Kidney tubule cell (primary cell): ENCODE data around the gene EXT2.

Experiments
- DNase-seq: peaks from one replicate; pipeline ENCODE4 v3.0.0-alpha.2; 2018; ENCODE audit warnings: low spot score

EXT2 gene

GRCh38 chr11:44267006-44267749, 171.7 kb downstream of the EXT2 start:
- no peak for DNase-seq

DNA sequence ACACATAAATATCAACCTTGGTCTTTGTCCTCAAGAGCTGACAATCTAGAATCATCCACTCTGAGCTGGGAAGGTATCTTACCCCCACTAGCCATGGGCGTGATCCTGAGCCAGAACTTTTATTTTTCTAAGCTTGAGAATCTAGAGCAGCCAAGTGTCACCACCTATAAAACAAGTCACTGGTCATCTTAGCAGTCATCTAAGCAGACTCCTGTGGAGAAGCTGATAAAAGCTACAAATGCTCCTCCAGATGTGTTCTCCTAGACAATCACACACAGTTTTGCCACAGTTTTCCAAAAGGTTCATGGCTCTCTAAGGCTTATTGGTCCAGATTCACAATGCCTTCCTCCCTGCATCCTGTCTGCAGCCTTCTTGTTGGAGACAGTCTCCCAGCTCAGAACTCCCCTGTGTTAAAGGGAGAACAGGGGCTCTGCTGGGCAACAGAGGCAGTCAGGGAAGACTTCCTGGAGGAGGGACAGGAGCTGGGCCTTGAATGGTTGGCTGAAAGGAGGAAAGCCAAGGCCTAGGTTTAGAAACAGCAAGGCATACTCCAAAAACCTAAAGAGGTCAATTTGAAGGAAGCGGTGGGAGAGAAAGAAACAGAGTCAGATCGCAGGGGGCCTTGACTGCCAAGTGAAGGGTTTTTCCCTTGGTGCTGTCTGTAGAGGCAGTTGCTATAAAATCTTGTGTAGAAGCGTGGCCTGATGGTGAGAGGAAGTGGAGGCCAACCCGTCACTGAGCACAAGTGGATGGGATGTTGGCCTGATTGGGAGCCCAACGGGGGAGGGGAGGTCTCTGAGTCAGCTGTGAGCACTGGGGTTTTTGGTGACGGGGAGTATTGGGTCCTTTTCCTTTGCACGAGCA, 172.5 kb downstream of the EXT2 start:
- DNase-seq = no peak

- no peak for DNase-seq
Observed at GRCh38 chr11:44268614-44269080, 173.2 kb downstream of the EXT2 start.

DNA sequence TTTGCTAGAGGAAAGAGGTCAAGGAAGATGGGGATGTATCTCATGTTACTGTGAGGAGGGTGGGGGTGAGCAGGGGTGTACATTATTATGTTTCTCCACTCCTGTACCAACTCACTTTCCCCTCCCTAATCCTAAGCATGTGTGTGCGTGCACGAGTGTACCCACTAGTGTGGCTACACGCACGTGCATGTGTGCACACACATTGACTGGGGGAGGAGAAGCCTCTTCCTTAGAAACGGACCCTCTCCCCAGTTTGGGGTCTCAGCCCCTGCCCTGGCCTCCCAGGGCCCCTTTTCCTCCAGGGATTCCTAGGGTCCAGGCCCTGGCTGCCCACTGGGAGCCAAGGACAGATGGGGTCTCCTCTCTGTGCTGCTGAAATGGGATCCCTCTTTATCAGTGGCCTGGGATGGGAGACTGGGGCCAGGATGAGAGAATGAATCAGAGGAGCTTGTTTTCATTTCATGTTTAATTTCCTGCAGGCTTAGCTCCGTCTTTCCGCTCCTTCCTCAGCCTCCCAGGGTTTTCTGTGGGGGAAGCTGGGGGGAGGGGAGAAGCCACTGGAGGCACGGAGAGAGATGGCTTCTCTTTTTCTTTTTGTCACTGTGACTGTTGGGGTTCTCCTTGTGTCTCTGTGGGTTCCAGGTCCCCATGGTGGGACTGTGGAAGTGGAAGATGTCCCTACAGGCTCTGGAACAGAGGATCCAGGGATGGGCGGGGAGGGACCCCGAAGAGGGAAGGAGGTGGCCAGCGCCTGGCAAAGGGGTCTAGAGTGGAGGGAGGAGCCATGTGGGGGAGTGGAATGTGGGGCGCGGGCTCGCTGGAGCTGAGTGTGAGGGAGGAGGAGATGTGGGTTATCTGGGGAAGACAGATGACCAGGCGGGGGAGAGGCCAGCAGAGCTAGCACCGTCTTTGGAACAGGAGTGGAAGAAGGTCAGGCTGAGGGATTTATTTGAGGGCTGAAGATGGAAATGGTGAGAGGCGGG, 174.2 kb downstream of the EXT2 start:
- DNase-seq = no peak

- DNase-seq = no peak
Observed at GRCh38 chr11:44270403-44271273, 175.2 kb downstream of the EXT2 start.

DNA sequence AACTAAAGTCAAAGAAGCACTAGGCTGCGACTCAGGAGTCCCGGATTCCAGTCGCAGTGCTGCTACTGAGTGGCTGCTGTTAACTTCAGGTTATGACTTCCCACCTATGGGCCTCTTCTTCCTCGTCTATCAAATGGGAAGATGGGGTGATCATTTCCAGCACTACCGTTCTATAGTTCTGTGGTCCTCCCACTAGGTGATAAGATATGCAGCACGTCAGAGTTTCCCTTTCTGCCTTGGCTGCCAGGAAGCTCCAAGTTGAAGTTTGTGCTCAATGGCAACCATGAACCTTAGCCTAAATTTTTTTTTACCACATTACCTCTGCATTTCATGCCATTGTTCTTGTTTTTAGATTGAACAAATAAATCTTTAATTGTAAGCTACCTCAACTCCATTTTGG, 175.8 kb downstream of the EXT2 start:
- no peak for DNase-seq

DNA sequence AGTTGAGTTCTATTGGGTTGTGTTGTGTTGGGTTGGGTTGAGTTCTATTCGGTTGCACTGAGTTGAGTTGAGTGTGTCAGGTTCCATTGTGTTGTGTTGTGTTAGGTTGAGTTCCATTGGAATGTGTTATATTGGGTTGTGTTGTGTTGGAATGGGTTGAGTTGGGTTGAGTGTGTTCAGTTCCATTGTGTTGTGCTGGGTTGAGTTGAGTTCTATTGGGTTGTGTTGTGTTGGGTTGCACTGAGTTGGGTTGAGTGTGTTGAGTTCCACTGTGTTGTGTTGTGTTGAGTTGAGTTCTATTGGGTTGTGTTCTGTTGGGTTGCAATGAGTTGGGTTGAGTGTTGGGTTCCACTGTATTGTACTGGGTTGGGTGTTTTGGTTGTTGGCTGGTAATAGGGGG, 178.9 kb downstream of the EXT2 start:
- DNase-seq = no peak

GRCh38 chr11:44275241-44275640, 179.8 kb downstream of the EXT2 start:
- DNase-seq = no peak

DNA sequence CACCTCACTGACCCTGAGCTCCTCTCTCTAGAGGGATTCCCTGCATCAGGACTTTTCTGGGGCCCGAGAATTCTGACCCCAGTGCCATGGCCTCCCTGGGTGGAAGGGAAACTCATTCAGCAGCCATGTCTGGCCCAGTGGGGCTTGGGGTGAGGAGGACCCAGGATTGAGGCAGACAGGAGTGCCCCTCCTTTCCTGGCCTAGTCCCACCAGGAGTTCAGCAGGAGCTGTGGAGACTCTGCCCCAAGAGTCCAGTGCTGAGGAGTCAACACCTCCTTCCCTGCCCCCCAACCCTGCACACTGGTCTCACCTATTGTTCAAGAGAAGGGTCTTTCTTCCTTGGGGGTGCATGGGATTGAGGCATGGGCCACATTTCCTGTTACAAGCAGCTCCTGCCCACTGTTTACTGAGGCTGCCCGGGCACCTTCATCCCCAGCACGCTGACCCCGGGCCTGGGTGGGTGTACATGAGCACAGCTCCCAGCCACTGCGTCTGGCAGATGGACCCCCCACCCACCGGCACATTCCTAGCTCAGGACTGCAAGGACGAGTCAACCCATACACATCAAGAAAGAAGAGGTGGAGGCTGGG, 180.6 kb downstream of the EXT2 start:
- no peak for DNase-seq

DNA sequence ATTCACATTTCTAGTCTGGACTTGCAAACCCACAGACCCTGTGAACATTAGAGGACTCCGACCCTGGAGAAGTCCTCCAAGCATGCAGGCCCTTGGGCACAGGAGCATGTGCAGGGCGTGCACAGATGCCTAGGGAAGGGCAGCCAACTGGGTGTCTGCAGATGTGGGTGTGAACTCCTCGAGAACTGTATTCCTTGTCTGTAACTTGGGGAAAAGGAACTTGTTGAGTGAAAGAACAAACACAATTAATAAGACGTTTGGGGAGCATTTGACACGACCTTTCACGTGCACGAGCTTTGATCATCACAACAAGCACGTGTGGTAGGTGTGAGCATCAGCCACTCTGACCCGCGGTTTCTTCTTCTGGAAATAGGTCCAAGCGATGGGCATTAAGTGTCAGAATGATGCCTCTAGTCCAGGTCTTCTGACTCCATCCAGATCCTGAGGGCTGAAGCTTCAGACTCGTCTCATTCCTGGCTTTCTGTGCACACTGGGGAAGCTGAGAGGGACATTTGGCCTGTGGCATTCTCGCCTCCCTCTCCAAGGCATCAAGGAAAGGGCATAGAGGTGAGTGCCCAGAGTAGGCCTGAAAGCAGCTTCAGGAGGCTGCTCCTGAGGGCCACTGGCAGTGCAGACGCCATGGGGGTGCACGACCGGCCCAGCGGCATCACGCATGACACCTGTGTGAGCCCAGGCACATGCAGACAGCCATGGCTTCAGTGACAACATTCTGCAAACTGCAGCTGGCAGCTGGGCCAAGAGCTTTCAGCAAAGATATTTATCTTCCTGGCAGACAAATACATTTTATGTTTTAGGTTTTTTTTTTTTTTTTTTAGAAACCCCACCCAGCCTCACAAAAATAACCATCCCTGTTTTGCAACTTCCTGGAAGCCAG, 182.0 kb downstream of the EXT2 start:
- no peak for DNase-seq

- DNase-seq = no peak
Observed at GRCh38 chr11:44279483-44279882, 184.0 kb downstream of the EXT2 start.

DNA sequence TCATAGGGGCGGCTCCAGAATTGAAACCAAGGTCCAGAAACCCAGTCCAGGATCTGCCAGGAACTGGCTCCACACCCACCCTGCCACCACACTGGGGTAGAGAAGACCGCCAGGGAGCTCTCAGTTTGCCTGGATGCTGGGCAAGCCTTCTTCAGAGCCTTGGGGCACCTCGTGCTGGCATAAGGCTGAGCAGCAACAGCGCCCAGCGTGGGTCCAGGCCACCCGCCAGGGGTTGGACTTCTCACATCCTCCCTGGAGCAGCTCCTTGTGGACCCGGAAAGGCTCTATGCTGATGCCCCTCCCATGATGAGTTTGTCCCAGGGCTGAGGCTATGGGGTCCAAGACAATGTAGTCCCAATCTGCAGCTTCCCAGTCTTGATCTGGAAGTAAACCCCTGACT, 184.8 kb downstream of the EXT2 start:
- DNase-seq = no peak

- no peak for DNase-seq
Observed at GRCh38 chr11:44281151-44281550, 185.7 kb downstream of the EXT2 start.

- no peak for DNase-seq
Observed at GRCh38 chr11:44282620-44283019, 187.1 kb downstream of the EXT2 start.

DNA sequence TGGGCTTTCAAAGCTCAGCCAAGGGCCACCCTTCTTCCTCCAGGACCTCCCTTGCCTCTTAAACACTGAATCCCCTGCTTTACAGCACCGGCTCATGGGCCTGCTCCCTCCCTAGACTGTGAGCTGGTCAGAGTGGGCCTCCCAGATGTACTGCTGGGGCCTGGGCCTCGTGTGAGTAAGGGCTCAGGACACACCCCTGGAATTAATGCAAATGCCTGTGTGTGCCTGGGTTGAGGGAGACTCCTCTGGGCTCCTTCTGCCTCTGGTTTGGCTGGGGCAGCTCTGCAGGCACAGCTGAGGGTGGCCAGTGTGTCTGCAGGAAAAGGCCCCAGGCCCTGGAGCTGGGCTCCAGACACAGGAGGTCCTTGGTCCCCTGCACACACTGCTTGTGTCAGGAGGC, 190.3 kb downstream of the EXT2 start:
- DNase-seq = no peak

GRCh38 chr11:44286268-44286880, 190.9 kb downstream of the EXT2 start:
- DNase-seq = peak; percentile 62

GRCh38 chr11:44286911-44287310, 191.4 kb downstream of the EXT2 start:
- DNase-seq = no peak

- no peak for DNase-seq
Observed at GRCh38 chr11:44288133-44288526, 192.7 kb downstream of the EXT2 start.

DNA sequence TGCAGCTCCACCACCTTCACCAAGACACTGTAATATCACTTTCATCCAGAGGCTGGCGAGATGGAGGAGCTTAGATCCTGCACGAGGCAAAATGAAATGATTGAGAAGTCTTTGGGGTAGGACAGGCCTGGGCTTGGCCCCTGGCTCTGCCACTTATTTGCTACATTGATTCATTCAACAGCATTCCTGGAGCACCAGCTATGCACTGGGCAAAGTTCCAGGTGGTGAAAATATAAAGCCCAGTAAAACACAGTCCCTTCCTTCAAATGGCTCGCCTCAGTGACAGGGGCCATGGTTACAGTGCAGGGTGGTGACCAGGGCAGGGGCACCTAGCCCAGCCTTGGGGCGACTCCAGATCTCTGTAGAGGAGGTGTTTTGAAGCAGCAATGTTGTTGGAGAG, 194.7 kb downstream of the EXT2 start:
- DNase-seq = no peak
